ENCODE measurements around the gene VMP1.

GRCh38 chr17:59877965-59878364 lies 170.5 kb downstream of the VMP1 start:
- TF ChIP-seq POLR2A (IDR thresholded peaks at IDR 0.05; ENCODE audit: low read depth, low read length), result no peak
- no peak for TF ChIP-seq CTCF (conservative IDR thresholded peaks at IDR 0.05; ENCODE audit: low read depth, low read length)
- TF ChIP-seq RFX5 (IDR thresholded peaks at IDR 0.05; ENCODE audit: low read depth, low read length), result no peak
- no peak for TF ChIP-seq MAZ (IDR thresholded peaks at IDR 0.05; ENCODE audit: borderline replicate concordance, low read depth, low read length)
- no peak for TF ChIP-seq ELK1 (IDR thresholded peaks at IDR 0.05; ENCODE audit: borderline replicate concordance, low read depth, low read length)
- TF ChIP-seq RAD21 (IDR thresholded peaks at IDR 0.05; ENCODE audit: low read length), result no peak
- no peak for TF ChIP-seq MXI1 (IDR thresholded peaks at IDR 0.05; ENCODE audit: borderline replicate concordance, low read depth, low read length)
- TF ChIP-seq CHD1 (IDR thresholded peaks at IDR 0.05; ENCODE audit: low read depth, low read length), result no peak
- TF ChIP-seq CEBPB (IDR thresholded peaks at IDR 0.05; ENCODE audit: low read depth, low read length), result no peak
- TF ChIP-seq RCOR1 (IDR thresholded peaks at IDR 0.05; ENCODE audit: insufficient replicate concordance, low read length), result no peak

Measured in IMR-90 (cell line).